SK-N-SH treated with all-trans-retinoic acid at 6 μM for 48 hours (cell line): Measurements from ENCODE around the gene ANKRD11.

ENCODE experiments used
- ATAC-seq: fragments of 200-7000 bp; cut with Tn5 transposase; 3 replicates; pipeline ENCODE4 v1.9.1; 2020; ENCODE audit warnings: mild to moderate bottlenecking, moderate library complexity
- ARNTL ChIP-seq: fragments of 450-650 bp; formaldehyde crosslinking; IDR thresholded peaks from 2 replicates; pipeline ENCODE4 v1.5.0; 2020; ENCODE audit warnings: low read depth, mild to moderate bottlenecking, moderate library complexity, borderline replicate concordance
- BACH2 ChIP-seq: fragments of 250-450 bp; sonication (Bioruptor Pico); IDR thresholded peaks from 2 replicates; pipeline ENCODE4 v1.9.0; 2021; ENCODE audit warnings: mild to moderate bottlenecking, borderline replicate concordance
- CREB5 ChIP-seq: fragments of 250-450 bp; sonication (Bioruptor Pico); IDR thresholded peaks from 2 replicates; pipeline ENCODE4 v1.5.1; 2020; ENCODE audit warnings: low read depth, mild to moderate bottlenecking, moderate library complexity
- CSDC2 ChIP-seq: fragments of 250-450 bp; sonication (Bioruptor Pico); IDR thresholded peaks from 2 replicates; pipeline ENCODE4 v1.5.0; 2020; ENCODE audit warnings: mild to moderate bottlenecking, moderate library complexity
- CSRNP3 ChIP-seq: fragments of 250-450 bp; sonication (Bioruptor Pico); IDR thresholded peaks from 2 replicates; pipeline ENCODE4 v1.5.1; 2021; ENCODE audit warnings: mild to moderate bottlenecking, moderate library complexity
- ESRRG ChIP-seq: fragments of 250-450 bp; sonication (Bioruptor Pico); IDR thresholded peaks from 2 replicates; pipeline ENCODE4 v1.6.1; 2021; ENCODE audit warnings: mild to moderate bottlenecking
- GLIS3 ChIP-seq: fragments of 250-450 bp; sonication (Bioruptor Pico); IDR thresholded peaks from 2 replicates; pipeline ENCODE4 v1.5.0; 2020; ENCODE audit warnings: mild to moderate bottlenecking, moderate library complexity
- ISL1 ChIP-seq: fragments of 250-450 bp; sonication (Bioruptor Pico); IDR thresholded peaks from 2 replicates; pipeline ENCODE4 v2.1.2; 2022; ENCODE audit warnings: mild to moderate bottlenecking, moderate library complexity
- OSR1 ChIP-seq: fragments of 250-450 bp; sonication (Bioruptor Pico); IDR thresholded peaks from 2 replicates; pipeline ENCODE4 v1.8.0; 2022; ENCODE audit warnings: moderate library complexity, mild to moderate bottlenecking, inconsistent platforms
- PATZ1 ChIP-seq: fragments of 250-450 bp; sonication (Bioruptor Pico); IDR thresholded peaks from 2 replicates; pipeline ENCODE4 v1.8.0; 2020; ENCODE audit warnings: mild to moderate bottlenecking, moderate library complexity, borderline replicate concordance
- POU6F1 ChIP-seq: fragments of 250-450 bp; sonication (Bioruptor Pico); IDR thresholded peaks from 2 replicates; pipeline ENCODE4 v1.8.0; 2021; ENCODE audit warnings: low read depth, mild to moderate bottlenecking, moderate library complexity, borderline replicate concordance
- PPARA ChIP-seq: fragments of 250-450 bp; sonication (Bioruptor Pico); IDR thresholded peaks from 2 replicates; pipeline ENCODE4 v1.5.0; 2020; ENCODE audit warnings: mild to moderate bottlenecking, borderline replicate concordance
- RARB ChIP-seq: fragments of 250-450 bp; sonication (Bioruptor Pico); IDR thresholded peaks from 2 replicates; pipeline ENCODE4 v1.8.0; 2021; ENCODE audit warnings: mild to moderate bottlenecking, moderate library complexity
- SNAI2 ChIP-seq: fragments of 250-450 bp; sonication (Bioruptor Pico); IDR thresholded peaks from 2 replicates; pipeline ENCODE4 v1.5.0; 2020; ENCODE audit warnings: mild to moderate bottlenecking, moderate library complexity
- TCF4 ChIP-seq: fragments of 250-450 bp; sonication (Bioruptor Pico); IDR thresholded peaks from 2 replicates; pipeline ENCODE4 v1.8.0; 2021; ENCODE audit warnings: mild to moderate bottlenecking, moderate library complexity, borderline replicate concordance
- TOX ChIP-seq: fragments of 250-450 bp; sonication (Bioruptor Pico); IDR thresholded peaks from 2 replicates; pipeline ENCODE4 v1.8.0; 2021; ENCODE audit warnings: mild to moderate bottlenecking, moderate library complexity, borderline replicate concordance
- TSHZ2 ChIP-seq: fragments of 250-450 bp; sonication (Bioruptor Pico); IDR thresholded peaks from 2 replicates; pipeline ENCODE4 v1.5.0; 2020; ENCODE audit warnings: mild to moderate bottlenecking, moderate library complexity
- ZC3H10 ChIP-seq: fragments of 250-450 bp; sonication (Bioruptor Pico); IDR thresholded peaks from 2 replicates; pipeline ENCODE4 v1.5.1; 2021; ENCODE audit warnings: mild to moderate bottlenecking, moderate library complexity
- ZFP3 ChIP-seq: fragments of 250-450 bp; sonication (Bioruptor Pico); IDR thresholded peaks from 2 replicates; pipeline ENCODE4 v1.5.0; 2020; ENCODE audit warnings: mild to moderate bottlenecking, moderate library complexity
- ZFP30 ChIP-seq: fragments of 450-650 bp; formaldehyde crosslinking; IDR thresholded peaks from 2 replicates; pipeline ENCODE4 v1.5.0; 2022; ENCODE audit warnings: mild to moderate bottlenecking, moderate library complexity
- ZNF565 ChIP-seq: fragments of 450-650 bp; formaldehyde crosslinking; conservative IDR thresholded peaks from 2 replicates; pipeline ENCODE4 v1.5.0; 2020; ENCODE audit warnings: low read depth, mild to moderate bottlenecking, moderate library complexity
- ZNF70 ChIP-seq: fragments of 450-650 bp; formaldehyde crosslinking; IDR thresholded peaks from 2 replicates; pipeline ENCODE4 v1.5.0; 2020; ENCODE audit warnings: mild to moderate bottlenecking, moderate library complexity
- ZNF8 ChIP-seq: fragments of 450-650 bp; formaldehyde crosslinking; IDR thresholded peaks from 2 replicates; pipeline ENCODE4 v1.5.0; 2020; ENCODE audit warnings: mild to moderate bottlenecking, moderate library complexity

The ANKRD11 gene

GRCh38 chr16:89365996-89366395 is 124.4 kb downstream of the ANKRD11 start:
- TF ChIP-seq ARNTL (no peak), TCF4 (CRISPR knock-in tag) (no peak), OSR1 (no peak), ZFP3 (CRISPR knock-in tag) (no peak), ESRRG (no peak), PPARA (no peak), TSHZ2 (no peak), ZNF565 (no peak), RARB (CRISPR knock-in tag) (no peak), GLIS3 (no peak), CREB5 (CRISPR knock-in tag) (no peak), CSRNP3 (CRISPR knock-in tag) (no peak), ZC3H10 (CRISPR knock-in tag) (no peak), ZFP30 (no peak), POU6F1 (no peak), BACH2 (CRISPR knock-in tag) (no peak), ZNF70 (CRISPR knock-in tag) (no peak), PATZ1 (no peak), TOX (no peak), ISL1 (no peak)
- ATAC-seq: no peak

- TF ChIP-seq ZFP30 (no peak), SNAI2 (CRISPR knock-in tag) (no peak), ZNF565 (no peak), TOX (no peak), CSDC2 (no peak), GLIS3 (no peak), PATZ1 (no peak), TCF4 (CRISPR knock-in tag) (no peak), RARB (CRISPR knock-in tag) (no peak), ZNF8 (CRISPR knock-in tag) (no peak), ZFP3 (CRISPR knock-in tag) (no peak), ZNF70 (CRISPR knock-in tag) (no peak), CSRNP3 (CRISPR knock-in tag) (no peak), ARNTL (no peak), BACH2 (CRISPR knock-in tag) (no peak), ISL1 (no peak), OSR1 (no peak)
- ATAC-seq: peak; percentile 4; the same call in 1 of the 3 replicates
These were observed 125.3 kb downstream of the ANKRD11 start for GRCh38 chr16:89365044-89365467.
